Activated T-helper 1 cell treated with Interleukin-2 at 50 U/mL for 16 hours (primary cell): ENCODE measurements around the gene ANO1.

Experiments
- DNase-seq: peaks from one replicate; pipeline ENCODE4 v3.0.0-alpha.2; 2020; ENCODE audit warnings: low read depth

The ANO1 gene

DNA sequence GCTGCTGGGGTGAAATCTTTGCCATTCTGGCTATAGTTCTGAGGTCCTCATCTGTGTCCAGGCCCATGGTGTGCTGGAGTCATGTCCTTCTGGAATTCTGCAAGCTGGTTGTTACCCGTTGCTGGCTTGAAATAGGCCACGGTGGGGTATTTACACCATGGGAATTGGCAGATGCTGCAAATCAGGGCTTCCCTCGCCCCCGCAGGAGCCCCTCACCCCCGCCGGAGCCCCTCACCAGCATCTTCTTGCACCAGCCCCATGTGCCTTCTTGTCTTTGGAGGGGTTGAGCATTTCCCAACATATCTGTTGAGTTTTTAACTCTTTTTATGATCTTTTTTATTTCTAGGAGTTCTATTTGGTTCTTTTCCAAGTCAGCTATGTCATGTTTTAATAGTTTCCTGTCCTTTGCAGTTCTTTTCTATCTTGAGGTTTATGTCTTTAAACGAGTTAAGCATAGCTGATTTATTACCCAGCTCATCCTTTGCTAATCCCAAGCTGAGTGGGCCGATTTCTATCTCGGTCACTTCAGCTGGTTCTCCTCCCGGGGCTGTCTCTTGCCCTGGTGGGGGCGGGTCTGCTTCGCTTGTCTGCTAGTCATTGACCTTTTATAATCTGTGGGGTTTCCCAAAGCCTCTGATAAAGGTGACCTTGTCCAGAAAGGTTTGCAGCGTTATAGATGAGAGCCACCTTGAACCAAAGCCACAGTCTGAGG is 17.6 kb downstream of the ANO1 start:
- DNase-seq: no peak

DNA sequence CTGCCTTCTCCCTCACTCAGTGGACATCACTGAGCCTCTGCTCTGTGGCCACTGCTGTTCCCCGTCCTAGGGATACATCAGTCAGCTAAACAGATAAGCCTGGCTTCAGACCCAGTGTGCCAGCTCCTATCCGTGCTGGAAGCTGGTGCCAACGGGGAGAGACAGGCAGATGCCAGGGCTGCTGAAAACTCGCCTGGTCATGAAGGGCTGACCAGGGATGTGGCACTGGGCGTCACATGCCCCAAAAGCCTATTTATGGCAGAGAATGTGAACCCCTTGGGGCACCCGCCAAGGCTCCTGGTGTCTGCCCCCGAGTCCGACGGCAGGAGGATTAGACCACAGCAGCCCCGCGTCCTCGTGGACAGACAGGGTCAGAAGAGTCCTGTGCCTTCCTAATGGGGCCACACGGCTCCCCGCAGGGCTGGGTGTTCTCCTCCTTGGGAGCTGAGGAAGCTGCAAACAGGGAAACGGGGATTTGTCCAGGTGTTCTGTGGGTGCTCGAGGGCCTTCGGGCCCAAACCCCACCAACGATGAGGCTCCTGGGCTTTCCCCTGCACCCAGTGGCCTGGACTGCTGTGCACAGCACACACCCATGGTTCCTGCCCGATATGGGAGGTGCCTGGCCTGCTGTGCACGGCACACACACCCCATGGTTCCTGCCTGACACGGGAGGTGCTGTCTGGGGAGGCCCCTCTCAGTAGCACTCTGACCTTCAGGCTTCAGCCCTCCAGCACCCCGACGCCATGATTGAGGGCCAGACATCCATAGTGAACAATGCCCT is 19.9 kb downstream of the ANO1 start:
- DNase-seq: no peak

DNA sequence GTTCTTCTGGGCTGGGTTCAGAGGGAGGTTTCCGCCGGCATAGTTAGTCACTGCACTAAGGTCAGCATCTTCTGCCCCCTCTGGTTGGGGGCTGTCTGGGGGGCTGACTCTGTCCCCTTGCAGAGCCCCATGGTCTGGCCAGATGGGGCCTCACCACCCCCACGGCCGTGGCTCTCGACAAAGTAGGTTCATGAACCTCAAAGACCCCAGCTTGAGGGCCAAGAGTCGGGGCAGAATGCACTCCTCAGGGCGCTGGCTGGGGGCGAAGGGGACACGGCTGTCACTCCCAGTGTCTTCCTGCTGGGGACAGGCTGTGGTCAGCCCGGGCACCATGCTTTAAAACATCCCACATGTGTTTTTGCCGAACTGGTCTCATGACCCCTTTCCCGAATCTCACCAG is 20.8 kb downstream of the ANO1 start:
- DNase-seq: no peak

DNA sequence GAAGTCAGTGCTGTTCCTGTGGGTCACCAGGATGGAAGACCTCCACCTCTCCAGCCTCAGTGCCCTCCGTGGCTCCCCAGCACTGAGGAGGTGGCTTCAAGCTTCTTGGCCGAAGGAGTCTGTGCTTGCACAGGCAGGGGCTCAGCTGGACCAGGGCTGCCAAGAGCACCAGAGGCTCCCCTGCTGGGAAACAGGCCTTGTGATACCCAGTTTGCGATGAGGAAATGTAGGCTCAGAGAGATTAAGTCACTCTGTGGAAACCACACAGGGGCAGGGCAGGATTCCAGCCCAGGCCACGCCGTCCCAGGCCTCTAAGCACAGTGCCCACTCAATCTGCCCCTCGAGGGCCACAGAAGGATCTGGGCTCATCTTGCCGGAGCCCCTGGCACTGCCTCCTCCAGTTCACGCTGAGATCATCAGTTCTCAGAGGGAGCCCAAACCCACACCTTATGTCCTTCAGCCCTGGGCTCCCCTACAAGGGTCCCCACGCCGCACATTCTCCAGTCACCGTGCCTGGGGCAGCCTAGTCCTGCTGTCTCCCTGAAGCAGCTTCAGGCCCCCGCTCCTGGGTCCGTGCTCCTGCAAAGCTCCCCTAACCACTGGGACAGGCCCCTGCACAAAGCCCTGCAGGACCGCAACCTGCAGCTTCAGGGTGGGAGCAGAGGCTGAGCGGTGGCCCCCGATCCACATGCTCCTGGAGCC is 21.6 kb downstream of the ANO1 start:
- no peak for DNase-seq

DNA sequence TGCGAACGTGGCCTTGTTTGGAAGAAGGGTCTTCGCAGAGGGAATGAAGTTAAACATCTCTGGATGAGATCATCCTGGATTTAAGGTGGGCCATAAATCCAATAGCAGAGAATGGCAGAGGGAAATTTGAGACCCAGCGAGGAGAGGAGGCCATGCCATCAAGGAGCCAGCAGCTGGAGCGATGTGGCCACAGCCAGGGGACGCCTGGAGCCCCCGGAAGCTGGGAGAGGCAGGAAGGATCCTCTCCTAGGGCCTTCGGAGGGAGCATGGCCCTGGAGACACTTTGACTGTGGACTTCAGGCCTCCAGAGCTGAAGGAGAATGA is 22.1 kb downstream of the ANO1 start:
- no peak for DNase-seq

DNA sequence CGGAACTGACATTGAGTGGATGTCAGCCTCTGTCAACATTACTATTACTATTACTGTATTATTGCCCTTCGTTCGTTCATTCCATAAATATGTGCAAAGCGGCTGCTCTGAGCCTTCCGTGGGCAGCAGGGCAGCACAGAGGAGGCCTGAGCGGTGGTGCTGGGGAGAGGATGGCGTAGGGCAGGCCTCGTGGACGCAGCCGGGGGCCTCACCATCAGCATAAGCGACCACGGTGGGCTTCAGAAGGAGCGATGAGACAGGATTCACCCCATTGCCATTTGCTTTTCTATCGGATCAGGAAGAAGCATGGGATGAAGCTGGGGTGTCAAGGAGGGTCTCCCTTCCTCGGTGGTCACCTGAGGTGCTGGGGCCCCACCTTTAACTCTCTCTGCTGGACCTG is 22.7 kb downstream of the ANO1 start:
- no peak for DNase-seq

DNA sequence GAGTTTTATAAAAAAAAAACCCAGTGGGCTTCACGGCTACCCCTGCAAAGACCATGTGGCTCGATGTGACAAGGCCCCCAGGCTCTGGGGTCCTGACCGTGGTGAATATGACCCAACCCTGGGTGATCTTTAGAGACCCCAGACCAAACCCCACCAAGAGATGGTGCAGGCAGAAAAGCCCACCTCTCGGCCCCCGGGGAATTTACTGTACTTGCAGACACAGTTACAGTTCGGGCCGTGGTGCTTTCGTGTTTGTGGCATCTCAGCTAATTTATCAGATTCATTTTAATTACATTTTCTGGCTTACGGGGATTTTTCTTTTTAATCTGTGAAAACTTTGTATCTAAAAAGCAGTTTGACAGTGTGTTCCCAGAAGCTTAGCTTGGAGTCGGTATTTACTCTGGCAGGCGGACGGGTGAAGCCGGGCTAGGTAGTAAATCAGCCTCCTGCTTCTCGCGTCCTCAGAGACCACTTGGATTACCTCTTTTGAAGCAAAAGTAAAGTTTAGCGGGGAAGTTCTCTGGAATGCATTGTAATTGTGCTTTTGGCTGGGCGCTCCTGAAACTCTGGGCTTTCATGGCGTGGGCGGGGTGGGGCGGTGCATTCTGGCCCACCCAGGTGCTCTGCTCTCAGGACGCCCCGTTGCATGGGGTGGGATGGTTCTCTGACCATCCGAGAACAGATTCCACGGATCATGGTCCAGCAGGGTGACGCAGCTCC is 25.3 kb downstream of the ANO1 start:
- no peak for DNase-seq

DNA sequence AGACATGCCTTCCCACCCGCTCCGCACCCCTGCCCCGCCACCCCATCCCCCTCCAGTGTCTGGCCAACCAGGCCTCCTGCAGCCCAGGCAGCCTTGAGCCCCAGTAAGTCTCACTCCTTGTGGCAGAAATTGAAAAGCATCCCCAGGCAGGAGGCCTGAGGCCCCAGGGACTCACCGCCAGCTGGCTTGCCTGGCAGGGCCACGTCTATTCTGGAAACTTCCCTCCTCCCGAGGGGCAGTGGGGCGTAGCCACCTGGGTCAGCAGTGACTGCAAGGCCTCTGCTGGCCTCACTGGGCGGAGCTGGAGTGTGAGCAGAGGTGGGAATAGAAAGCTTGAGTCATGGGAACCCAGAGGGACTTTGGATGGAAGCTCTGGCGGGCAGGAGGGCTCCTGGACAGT is 26.3 kb downstream of the ANO1 start:
- no peak for DNase-seq

DNA sequence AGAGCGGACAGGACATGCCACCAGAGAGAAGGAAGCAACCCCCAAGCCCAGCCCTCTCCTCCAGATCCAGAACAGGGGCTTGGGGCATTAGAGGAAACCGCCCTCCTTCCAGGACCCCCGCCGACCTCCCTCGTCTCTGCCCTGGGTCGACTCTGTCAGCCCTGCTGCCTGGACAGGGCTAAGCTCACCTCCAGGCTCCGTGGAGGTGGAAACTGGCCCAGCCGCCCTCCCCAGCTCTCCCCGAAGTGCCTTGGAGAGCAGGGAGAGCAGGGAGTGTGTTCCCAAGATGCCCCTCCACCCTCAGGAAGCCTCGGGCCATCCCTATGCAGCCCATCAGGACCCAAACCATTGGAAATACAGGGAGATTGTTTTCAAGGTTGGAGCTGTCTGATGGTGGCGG is 26.8 kb downstream of the ANO1 start:
- no peak for DNase-seq

DNA sequence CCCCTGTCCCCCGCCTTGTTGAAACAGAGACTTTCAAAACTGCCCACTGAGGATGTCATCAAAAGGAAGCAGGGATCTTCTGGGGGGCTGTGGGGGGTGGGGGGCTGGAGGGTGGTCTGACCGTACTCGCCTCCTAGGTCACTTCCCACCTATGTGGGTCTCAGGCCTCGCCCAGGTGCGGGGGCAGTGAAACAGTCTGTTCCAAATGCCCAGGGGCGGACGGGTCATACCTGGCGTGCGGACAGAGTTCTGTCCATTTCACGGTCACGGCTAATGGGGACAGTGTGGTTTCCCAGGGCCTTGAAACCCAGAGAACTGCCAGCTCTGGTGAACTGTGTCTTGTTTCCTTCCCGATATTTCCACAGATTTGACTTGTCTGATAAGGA is 27.2 kb downstream of the ANO1 start:
- DNase-seq: no peak

DNA sequence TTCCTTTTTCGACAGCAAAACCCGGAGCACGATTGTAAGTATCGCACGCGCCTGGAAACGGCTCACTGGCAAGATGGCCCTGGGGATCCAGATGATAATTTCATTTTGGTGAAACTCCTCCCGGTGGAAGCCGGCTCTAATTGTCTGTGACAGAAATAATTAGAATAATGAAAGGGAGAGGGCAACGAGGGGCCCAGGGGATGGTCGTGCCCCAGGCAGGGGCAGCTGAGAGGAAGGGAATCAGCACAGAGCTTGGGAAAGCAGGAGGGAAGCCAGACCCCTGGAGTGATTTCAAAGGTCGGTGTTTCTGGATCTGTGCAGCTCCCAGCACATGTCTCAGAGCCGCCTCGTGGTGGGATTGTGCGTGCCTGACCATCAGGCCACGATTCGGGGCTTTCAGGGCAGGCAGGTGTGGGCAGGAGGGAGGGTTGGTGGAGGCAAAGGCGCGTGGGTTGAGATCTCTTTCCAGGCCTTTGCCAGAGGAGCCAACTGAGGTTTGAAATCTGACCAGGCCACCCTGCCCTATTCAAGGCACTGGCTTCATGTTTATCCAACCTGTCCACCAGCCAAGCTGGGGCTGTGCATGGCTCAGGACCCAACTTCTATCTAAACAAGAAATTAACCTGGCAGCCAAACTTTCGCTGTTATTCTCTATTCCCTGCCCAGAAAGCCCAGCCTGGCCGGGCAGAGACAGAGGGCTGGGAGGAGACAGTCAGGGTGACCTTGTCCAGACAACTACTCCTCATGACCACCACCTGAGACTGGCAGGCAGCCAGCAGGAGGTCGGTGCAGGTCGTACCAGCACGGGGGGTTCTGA is 27.8 kb downstream of the ANO1 start:
- no peak for DNase-seq

DNA sequence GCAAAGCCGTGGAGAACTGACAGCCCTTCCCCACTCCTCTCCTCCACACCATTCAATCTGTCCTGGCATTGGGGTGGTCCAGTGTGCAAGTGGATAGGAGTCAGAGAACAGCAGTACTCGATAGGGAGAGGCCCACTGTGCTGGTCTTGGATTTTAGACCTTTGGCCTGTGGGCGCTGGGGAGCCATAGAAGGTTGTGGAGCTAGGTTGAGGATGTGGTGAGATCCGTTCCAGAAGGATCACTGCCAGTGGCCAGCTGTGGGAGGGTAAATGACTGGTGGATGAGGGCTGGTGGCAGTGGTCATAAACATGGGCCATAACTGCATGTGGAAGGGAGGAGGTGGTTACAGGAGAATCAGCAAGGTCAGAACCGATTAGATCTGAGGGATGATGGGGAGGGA is 28.6 kb downstream of the ANO1 start:
- DNase-seq: no peak

DNA sequence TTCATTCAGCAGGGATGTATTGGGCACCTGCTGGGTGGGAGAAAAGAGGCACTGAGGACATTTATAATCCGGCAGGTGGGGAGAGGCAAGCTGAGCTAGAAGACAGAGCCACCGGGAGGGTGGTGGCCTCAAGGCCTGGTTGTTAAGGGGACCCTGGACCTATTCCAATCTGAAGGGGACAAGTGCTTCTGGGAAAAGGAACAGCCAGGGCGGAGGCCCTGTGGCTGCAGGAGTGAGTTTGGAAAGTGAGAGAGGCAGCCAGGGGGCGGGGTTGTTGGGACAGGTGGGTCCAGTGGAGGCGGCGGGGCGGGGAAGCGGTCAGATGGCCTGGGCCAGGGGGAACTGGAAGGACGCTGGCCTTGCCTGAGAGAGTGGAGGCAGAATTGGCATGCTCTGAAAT is 29.1 kb downstream of the ANO1 start:
- DNase-seq: no peak

DNA sequence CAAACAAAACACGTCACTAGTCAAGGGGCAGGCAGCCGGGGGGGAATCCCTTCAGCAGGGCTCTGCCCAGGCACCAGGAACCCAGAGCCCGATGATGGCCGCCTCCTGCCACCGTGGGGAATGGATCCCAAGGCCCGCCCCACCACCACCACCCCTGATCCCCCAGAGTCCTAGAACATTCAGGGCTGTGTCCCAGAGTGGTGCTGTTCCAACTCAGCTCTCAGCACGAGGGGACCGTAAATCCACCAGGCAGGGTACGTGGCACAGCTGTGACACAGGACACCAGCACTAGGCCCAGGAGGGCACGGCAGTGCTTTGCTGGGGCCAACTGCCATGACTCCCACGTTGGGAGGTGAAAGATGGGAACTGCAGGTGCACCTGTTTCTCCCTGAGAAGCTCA is 29.6 kb downstream of the ANO1 start:
- no peak for DNase-seq

DNA sequence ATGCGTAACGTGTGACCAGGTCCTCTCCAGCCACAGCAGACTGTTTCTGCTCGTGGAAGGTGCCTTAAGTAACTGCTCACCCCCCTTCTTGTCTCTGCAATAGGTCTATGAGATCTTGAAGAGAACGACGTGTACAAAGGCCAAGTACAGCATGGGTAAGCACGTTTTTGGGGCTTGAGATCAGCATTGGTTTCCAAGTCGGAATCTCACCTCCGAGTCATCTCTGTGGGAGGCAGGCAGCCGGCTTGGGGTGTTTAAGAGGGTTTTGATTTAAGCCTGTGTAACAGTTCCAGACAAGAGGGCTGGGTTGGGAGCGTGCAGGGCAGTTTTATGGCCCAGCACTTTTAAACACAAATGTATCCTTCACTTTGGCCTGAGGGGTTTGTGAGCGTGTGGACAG is 30.1 kb downstream of the ANO1 start:
- no peak for DNase-seq

DNA sequence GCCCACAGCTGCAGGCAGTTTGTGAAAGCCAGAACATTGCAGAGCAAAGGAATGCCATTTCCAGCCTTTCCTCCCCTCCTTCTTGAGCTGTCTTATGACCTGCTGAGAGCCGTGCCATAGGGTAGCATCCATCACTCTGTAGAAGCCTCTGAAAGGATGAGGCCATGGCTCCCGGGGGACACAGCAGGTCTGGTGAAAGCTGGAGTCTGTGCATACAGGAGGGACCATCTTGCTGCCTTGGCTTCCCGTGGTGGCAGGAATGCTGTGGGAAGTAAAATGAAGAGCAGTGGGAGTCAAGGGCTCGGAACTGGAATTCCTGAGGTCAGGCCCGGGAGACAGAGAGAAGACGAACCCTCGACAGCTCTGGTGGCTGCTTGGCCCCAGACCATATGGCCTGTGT is 30.9 kb downstream of the ANO1 start:
- DNase-seq: no peak

DNA sequence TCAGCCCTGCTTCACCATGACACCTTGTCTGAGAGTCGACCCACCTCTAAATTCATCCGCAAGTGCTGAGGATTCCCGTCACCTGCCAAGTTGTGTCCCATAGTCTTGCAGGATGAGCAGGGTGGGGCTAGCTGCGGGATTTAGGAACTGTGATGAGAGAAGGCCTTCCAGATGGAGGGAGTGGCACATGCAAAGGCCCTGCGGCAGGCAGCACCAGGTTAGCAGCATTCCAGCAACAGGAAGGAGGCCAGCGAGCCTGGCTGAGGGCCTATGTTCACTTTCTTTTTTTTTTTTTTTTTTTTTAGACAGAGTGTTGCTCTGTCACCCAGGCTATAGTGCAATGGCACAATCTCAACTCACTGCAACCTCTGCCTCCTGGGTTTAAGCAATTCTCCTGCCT is 31.8 kb downstream of the ANO1 start:
- DNase-seq: no peak

DNA sequence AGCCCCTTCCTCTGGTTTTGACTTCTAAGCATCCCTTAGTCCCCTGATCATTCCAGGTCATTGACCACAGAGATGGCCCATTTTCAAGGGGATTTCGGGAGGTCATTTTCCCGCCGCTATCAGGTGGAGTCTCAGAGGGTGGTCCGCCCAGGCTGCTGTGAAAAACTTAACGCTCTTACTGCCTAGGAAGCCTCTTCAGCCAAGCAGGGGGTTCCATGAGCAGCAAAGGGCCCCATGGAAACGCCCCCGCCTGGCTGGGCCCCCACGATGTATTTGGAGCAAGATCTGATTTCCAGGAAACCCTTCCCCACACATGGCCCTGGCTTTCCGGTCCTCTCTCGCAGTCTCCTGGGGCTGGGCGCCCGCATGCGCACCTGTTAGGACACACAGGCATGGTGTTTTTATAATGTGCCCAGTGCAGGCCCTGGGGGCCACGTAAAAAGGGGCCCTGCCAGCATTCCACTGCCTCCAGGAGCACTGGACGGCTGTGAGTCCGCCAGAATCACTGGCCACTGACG is 32.5 kb downstream of the ANO1 start:
- no peak for DNase-seq

DNA sequence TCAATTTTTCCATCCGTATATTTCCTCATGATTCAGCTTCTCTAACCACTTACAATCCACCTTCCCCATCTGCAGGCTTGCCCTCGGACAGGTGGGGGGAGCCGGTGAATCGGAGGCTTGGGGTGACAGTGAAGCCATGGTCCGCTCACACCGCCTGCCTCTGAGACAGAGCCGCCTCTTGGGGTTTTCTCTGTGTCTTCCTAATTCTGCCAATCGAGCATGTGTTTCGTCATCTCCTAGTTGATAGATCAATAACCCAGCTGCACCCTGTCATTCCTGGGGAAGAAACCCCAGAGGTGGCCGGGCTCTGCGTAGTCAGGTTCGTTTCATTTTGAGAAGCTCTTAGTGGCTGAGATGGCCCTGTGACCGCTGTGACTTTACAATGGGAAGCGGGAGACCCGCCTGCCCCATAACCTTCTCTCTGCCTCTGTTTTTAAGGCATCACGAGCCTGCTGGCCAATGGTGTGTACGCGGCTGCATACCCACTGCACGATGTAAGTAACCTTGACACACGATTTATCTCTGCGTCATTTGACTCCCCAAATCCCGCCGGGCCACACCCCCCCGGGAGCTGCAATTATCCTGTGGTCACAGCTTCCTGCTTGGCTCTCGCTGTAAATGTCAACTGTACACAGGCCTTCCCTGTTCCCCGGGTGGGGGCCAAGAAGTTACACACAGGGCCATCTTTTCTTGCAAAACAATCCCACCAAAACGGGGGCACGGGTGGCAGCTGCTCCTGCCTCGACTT is 33.3 kb downstream of the ANO1 start:
- DNase-seq: no peak

DNA sequence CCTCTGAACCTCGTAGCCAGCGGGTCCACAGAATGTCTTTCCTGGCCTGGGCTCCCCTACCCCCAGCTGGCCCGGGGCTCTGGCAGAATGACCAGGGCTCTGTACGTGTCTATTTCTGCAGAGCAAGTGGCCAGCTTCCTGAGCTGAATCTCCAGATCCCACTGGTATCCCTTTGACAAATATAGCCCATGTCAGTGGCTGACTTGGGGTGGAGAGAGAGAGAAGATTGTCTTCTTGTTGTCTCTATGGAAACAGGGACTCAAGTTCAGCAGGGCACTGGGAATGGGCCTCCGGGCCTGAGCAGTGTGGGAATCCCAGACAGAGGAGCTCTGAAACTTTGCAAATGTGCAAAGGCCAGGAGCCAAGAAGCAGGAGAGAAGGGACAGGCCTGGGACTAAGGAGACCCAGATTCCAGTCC is 33.9 kb downstream of the ANO1 start:
- no peak for DNase-seq

DNA sequence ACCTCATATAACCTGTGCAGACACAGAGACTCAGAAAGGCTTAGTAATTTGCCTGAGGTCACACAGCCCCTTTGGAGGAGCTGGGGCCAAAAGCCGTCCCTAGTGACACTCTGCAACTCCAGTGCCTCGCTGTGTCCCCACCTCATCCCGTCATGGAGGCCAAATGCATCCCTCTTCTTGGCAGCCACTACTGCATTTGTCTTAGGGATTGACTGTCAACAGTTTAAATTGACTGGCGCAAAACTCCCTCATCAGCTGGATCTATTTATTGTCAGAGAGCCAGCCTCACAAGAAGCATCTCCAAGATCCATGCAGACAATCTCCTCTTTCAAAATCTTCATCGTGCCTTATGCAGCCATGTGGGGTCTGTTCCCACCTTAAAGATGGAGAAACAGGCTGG is 35.7 kb downstream of the ANO1 start:
- DNase-seq: no peak
